Ishikawa (cell line): ENCODE results near the gene HTRA3.

Source experiments
- CEBPB ChIP-seq: IDR thresholded peaks from 2 replicates; pipeline ENCODE4 v1.6.1; 2012
- CREB1 ChIP-seq: IDR thresholded peaks from 2 replicates; pipeline ENCODE4 v1.6.1; 2012; ENCODE audit warnings: low read depth
- EP300 ChIP-seq: IDR thresholded peaks from 2 replicates; pipeline ENCODE4 v1.6.1; 2012; ENCODE audit warnings: borderline replicate concordance
- MAX ChIP-seq: IDR thresholded peaks from 2 replicates; pipeline ENCODE4 v1.6.1; 2012
- NFIC ChIP-seq: IDR thresholded peaks from 2 replicates; pipeline ENCODE4 v1.6.1; 2012
- RAD21 ChIP-seq: IDR thresholded peaks from 2 replicates; pipeline ENCODE4 v1.6.1; 2012; ENCODE audit warnings: low read depth
- TAF1 ChIP-seq: IDR thresholded peaks from 2 replicates; pipeline ENCODE4 v1.6.1; 2012; ENCODE audit warnings: low read depth, mild to moderate bottlenecking
- ZBTB7A ChIP-seq: IDR thresholded peaks from 2 replicates; pipeline ENCODE4 v1.6.1; 2012; ENCODE audit warnings: low read depth
- TF ChIP-seq, protein P1 (sequence below): IDR thresholded peaks from 2 replicates; pipeline ENCODE4 v1.6.1; 2012; ENCODE audit warnings: low read depth, mild to moderate bottlenecking

DNA sequence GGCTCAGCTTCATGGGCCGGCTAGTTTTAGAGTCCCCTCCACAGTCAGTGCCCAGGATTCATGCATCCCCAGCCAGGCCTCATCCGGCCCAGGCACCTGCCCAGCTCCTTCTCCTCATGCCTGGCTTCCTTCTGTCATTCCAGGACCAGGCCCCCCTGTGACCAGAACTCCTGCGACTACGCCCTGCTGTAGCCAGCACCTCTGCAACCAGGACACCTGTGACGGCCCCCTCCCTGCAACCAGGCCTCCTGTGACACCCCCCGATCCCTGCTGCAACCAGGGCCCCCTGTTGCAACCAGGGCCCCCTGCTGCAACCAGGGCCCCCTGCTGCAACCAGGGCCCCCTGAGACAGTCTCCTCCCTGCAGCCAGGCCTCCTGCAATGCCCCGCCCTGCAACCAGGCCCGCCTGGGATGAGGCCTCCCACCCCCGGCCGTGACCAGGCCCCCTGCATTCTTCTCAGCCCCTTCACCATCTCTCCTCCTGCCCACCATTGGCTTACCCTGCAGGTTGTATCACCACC, 46.8 kb downstream of the HTRA3 start:
- no peak for TF ChIP-seq TAF1
- no peak for TF ChIP-seq RAD21
- TF ChIP-seq CREB1, result no peak
- TF ChIP-seq MAX, result no peak
- TF ChIP-seq, protein P1, sequence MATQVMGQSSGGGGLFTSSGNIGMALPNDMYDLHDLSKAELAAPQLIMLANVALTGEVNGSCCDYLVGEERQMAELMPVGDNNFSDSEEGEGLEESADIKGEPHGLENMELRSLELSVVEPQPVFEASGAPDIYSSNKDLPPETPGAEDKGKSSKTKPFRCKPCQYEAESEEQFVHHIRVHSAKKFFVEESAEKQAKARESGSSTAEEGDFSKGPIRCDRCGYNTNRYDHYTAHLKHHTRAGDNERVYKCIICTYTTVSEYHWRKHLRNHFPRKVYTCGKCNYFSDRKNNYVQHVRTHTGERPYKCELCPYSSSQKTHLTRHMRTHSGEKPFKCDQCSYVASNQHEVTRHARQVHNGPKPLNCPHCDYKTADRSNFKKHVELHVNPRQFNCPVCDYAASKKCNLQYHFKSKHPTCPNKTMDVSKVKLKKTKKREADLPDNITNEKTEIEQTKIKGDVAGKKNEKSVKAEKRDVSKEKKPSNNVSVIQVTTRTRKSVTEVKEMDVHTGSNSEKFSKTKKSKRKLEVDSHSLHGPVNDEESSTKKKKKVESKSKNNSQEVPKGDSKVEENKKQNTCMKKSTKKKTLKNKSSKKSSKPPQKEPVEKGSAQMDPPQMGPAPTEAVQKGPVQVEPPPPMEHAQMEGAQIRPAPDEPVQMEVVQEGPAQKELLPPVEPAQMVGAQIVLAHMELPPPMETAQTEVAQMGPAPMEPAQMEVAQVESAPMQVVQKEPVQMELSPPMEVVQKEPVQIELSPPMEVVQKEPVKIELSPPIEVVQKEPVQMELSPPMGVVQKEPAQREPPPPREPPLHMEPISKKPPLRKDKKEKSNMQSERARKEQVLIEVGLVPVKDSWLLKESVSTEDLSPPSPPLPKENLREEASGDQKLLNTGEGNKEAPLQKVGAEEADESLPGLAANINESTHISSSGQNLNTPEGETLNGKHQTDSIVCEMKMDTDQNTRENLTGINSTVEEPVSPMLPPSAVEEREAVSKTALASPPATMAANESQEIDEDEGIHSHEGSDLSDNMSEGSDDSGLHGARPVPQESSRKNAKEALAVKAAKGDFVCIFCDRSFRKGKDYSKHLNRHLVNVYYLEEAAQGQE, result no peak
- TF ChIP-seq EP300, result no peak; the same call in 1 of the 2 replicates
- TF ChIP-seq NFIC, result no peak
- TF ChIP-seq CEBPB, result no peak
- TF ChIP-seq ZBTB7A, result peak; percentile 56; the same call in 1 of the 2 replicates
